Choroid plexus epithelial cell (primary cell): Measurements from ENCODE around the gene AUTS2.

Source experiments
- DNase-seq: peaks from one replicate; pipeline ENCODE4 v3.0.0-alpha.2; 2010; ENCODE audit warnings: low read depth
- H3K4me3 ChIP-seq: 2 replicates; pipeline ENCODE4 v1.5.1; 2011; ENCODE audit warnings: low read depth, mild to moderate bottlenecking, control low read depth, low read length, moderate library complexity
- TF ChIP-seq, protein P1 (sequence below): conservative IDR thresholded peaks from 2 replicates; pipeline ENCODE4 v1.5.1; 2011; ENCODE audit warnings: low read depth, mild to moderate bottlenecking, control low read depth, inconsistent platforms, low read length, moderate library complexity

Gene AUTS2

DNA sequence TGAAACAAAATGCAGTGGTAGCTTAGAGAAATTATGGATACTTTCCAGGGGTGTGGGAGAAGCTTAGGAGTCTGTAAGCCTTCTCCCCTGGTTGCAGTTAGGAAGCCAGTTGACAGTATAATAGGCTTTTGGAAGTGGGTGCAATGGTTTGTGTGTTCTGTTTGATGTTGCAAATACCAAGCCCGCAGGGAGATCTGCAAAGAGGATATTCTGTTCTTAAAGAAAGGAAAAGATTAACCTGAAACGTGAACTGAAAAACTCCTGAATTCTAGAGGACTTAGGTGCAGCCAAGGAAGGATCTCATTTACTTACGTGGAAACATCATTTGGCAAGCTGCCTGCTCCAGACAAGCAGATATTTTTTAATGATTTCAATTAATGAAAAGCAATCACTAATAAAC lies 496.6 kb downstream of the AUTS2 start:
- no peak for DNase-seq
- TF ChIP-seq, protein P1, sequence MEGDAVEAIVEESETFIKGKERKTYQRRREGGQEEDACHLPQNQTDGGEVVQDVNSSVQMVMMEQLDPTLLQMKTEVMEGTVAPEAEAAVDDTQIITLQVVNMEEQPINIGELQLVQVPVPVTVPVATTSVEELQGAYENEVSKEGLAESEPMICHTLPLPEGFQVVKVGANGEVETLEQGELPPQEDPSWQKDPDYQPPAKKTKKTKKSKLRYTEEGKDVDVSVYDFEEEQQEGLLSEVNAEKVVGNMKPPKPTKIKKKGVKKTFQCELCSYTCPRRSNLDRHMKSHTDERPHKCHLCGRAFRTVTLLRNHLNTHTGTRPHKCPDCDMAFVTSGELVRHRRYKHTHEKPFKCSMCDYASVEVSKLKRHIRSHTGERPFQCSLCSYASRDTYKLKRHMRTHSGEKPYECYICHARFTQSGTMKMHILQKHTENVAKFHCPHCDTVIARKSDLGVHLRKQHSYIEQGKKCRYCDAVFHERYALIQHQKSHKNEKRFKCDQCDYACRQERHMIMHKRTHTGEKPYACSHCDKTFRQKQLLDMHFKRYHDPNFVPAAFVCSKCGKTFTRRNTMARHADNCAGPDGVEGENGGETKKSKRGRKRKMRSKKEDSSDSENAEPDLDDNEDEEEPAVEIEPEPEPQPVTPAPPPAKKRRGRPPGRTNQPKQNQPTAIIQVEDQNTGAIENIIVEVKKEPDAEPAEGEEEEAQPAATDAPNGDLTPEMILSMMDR: no peak
- H3K4me3 ChIP-seq: no peak overlapping the region

DNA sequence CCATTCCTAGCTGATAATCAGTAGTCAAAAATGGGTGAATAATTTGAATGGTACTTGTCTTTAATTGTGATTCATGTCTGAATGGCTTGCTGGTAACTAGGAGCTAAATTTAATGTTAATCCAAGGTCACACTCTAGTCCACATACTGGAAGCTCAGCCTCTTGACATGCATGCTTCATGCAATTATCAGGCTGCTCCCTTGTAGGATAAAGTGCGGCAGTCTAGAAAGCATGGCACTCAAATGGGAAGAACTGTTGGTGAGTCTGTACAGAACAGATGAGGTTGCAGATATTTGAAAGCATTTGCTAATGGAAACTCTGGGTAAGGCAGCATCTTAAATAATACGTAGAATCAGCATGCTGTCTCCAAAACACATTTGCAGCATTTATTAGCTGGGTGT lies 499.4 kb downstream of the AUTS2 start:
- H3K4me3 ChIP-seq: no peak overlapping the region
- no peak for DNase-seq
- TF ChIP-seq, protein P1: no peak

DNA sequence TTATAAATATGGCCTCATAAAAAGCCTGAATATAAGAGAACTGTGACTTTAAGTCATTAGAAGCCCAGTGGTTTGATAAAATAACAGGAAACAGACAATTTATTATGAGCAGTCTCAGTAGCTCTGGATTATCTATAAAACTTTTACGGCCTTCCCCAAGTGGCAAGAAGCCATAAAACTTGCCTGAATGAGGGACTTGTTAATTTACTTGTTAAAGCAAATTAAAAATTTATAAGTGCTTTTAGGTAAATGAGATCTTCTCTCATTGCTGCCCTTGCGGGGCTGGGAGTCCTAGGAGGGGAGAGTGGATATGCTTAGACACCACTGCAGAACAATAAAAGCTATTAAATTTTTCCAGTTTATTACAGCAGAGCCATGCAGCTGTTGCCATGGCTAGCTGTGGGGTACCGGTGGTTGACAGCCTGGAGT lies 499.9 kb downstream of the AUTS2 start:
- TF ChIP-seq, protein P1: no peak
- no peak for DNase-seq
- no peak overlapping the region for H3K4me3 ChIP-seq

DNA sequence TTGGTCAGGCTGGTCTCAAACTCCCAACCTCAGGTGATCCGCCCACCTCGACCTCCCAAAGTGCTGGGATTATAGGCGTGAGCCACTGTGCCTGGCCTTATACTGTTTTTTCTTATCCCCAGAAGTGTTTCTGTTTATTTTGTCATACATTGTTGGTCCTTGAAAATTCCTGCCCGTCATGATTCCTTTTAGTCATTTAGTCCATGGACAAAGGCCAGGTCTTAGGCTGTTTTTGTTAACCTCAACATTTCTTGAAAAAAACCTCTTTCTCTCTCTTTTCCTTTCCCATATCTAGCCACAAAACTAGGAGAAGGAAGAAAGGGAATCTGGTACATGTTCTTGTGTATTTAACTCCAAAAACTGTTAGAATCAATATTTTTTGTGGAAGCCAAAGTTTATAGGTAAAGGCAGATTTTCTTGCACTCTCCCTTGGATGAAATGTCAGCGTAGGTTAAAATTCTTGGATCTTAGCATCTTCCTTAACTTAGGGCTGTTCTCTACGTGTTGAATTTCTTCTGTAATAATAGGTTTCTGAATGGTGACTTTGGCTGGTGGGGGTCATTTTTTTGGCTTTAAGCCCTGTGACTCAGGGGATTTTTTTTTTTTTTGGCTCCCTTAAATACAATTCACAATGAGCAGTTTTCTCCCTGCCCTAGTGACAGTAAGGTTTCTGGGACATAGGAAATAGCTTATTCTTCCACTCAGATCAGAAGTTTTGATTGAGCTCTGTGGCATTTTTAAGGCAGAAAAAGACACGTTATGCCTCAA lies 500.8 kb downstream of the AUTS2 start:
- no peak overlapping the region for H3K4me3 ChIP-seq
- TF ChIP-seq, protein P1: no peak
- DNase-seq: no peak

DNA sequence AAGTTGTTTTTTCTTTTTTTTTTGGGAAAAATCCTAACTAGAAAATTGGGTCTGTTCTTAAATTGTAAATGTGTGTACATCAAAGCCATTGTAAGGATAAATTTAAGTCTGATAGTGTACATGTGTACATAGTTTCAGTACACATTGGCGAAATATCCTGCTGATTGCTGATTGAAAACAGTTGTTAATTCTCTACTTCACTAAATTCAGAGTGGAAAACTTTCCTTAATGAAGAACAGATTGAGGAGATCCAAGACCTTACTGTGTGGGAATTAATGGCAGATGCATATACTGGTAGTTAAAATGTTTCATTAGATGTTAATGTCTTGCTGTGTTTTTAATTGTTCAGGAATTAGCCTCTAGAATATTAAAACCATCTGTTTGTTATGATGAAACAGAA lies 506.0 kb downstream of the AUTS2 start:
- TF ChIP-seq, protein P1: no peak
- no peak for DNase-seq
- no peak overlapping the region for H3K4me3 ChIP-seq

DNA sequence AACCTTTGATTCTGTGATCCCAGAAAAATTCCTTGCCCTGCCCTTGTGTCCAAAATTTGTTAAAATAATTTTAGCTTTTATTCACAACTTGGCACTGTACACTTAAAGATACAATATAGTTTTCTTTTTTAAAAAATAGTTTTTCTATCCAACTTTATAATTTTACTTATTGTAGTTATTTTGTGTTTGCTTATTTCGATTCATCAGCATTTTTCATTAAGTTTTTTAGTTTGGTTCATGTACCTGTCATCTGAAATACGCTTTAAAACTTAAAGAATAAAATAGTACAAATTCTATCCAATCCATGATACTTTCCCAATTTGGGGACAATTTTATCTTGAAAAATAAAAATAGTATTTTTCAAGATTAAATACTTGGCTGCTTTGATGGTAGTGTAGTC lies 514.8 kb downstream of the AUTS2 start:
- TF ChIP-seq, protein P1: no peak
- no peak overlapping the region for H3K4me3 ChIP-seq
- no peak for DNase-seq

DNA sequence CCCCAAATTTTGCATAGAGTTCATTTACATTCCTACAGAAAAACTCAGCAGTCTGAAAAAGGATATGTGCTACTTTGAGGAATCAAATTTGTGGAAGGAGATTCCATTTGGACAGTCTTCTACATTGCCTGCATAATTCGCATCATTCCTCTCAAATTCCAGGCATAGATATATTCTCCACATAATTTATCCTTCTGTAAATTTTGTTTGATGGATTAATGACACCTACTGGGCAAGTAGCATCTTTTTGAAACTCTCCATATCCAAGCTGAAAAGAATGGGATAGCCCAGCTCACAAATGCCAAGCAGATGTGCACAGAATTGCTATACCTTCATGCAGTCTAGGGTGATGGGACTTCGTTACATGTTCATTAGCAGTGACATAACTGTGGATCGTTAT lies 515.3 kb downstream of the AUTS2 start:
- DNase-seq: no peak
- TF ChIP-seq, protein P1: no peak
- H3K4me3 ChIP-seq: no peak overlapping the region
